GM23338 (cell line): ENCODE data around the gene KRTDAP. TPM values are rescaled to one million over a fixed set of nuclear protein-coding genes. Genes with fewer than 3 reads are reported as not detected.

ENCODE experiments used
- ATAC-seq: fragments of 200-7000 bp; cut with Tn5 transposase; 3 replicates; pipeline ENCODE4 v1.9.1; 2020
- DNase-seq: peaks from one replicate; pipeline ENCODE4 v3.0.0-alpha.2; 2015; ENCODE audit warnings: low spot score
- H2AFZ ChIP-seq: fragments of 200-600 bp; sonication (generic); 2 replicates; pipeline ENCODE4 v1.8.0; 2016; ENCODE audit warnings: antibody characterized with exemption, mild to moderate bottlenecking, moderate library complexity
- H3F3A ChIP-seq: fragments of 200-600 bp; sonication (generic); replicated peaks from 2 replicates; pipeline ENCODE4 v1.8.0; 2017; ENCODE audit warnings: antibody characterized with exemption, mixed run types, low read depth
- H3K27ac ChIP-seq: fragments of 200-600 bp; sonication (generic); 2 replicates; pipeline ENCODE4 v1.6.1; 2016; ENCODE audit warnings: low read depth
- H3K27me3 ChIP-seq: fragments of 200-600 bp; sonication (generic); 2 replicates; pipeline ENCODE4 v1.8.0; 2016; ENCODE audit warnings: mild to moderate bottlenecking, mixed run types, moderate library complexity; ENCODE audit not compliant: insufficient read depth
- H3K36me3 ChIP-seq: fragments of 200-600 bp; sonication (generic); 2 replicates; pipeline ENCODE4 v1.8.0; 2016; ENCODE audit warnings: mild to moderate bottlenecking; ENCODE audit not compliant: insufficient read depth
- H3K4me1 ChIP-seq: fragments of 200-600 bp; sonication (generic); 2 replicates; pipeline ENCODE4 v1.8.0; 2016; ENCODE audit warnings: mild to moderate bottlenecking, moderate library complexity; ENCODE audit not compliant: insufficient read depth
- H3K4me2 ChIP-seq: fragments of 200-600 bp; sonication (generic); 2 replicates; pipeline ENCODE4 v1.7.1; 2017; ENCODE audit warnings: mixed run types
- H3K4me3 ChIP-seq: fragments of 200-600 bp; sonication (generic); 2 replicates; pipeline ENCODE4 v1.6.1; 2016; ENCODE audit warnings: mixed run types
- H3K79me2 ChIP-seq: fragments of 200-600 bp; sonication (generic); replicated peaks from 2 replicates; pipeline ENCODE4 v1.8.0; 2017; ENCODE audit warnings: mild to moderate bottlenecking; ENCODE audit not compliant: insufficient read depth
- H3K9me2 ChIP-seq: fragments of 200-600 bp; sonication (generic); 2 replicates; pipeline ENCODE4 v1.8.0; 2017; ENCODE audit not compliant: insufficient read depth
- H4K20me1 ChIP-seq: fragments of 200-600 bp; sonication (generic); replicated peaks from 2 replicates; pipeline ENCODE4 v1.8.0; 2017; ENCODE audit warnings: mild to moderate bottlenecking; ENCODE audit not compliant: insufficient read depth
- H3K27ac Mint-ChIP-seq: 2 replicates; pipeline ENCODE4 v1.8.0; 2020; ENCODE audit warnings: inconsistent platforms, mild to moderate bottlenecking, moderate library complexity, mixed read lengths
- H3K27me3 Mint-ChIP-seq: 3 replicates; pipeline ENCODE4 v1.8.0; 2022; ENCODE audit warnings: low read depth, mild to moderate bottlenecking, moderate library complexity, mixed read lengths, inconsistent platforms; ENCODE audit not compliant: insufficient read depth, poor library complexity
- H3K36me3 Mint-ChIP-seq: 3 replicates; pipeline ENCODE4 v1.8.0; 2021; ENCODE audit warnings: low read depth, mild to moderate bottlenecking, inconsistent platforms, moderate library complexity, mixed read lengths
- H3K4me1 Mint-ChIP-seq: 3 replicates; pipeline ENCODE4 v1.8.0; 2020; ENCODE audit warnings: mild to moderate bottlenecking, inconsistent platforms, mixed read lengths
- H3K4me3 Mint-ChIP-seq: 3 replicates; pipeline ENCODE4 v1.8.0; 2021; ENCODE audit warnings: moderate library complexity, mild to moderate bottlenecking, inconsistent platforms, mixed read lengths
- H3K9me3 Mint-ChIP-seq: 3 replicates; pipeline ENCODE4 v1.8.0; 2020; ENCODE audit warnings: moderate library complexity, mild to moderate bottlenecking, inconsistent platforms, mixed read lengths
- CREB1 ChIP-seq: fragments of 250-450 bp; sonication (Bioruptor Pico); IDR thresholded peaks from 2 replicates; pipeline ENCODE4 v1.5.0; 2020; ENCODE audit warnings: low read depth, mild to moderate bottlenecking, moderate library complexity
- EZH2 ChIP-seq: fragments of 200-600 bp; sonication (generic); IDR thresholded peaks from one replicate; pipeline ENCODE4 v1.8.0; 2017; ENCODE audit warnings: antibody characterized with exemption, mild to moderate bottlenecking, low read depth; ENCODE audit not compliant: unreplicated experiment
- POLR2AphosphoS5 ChIP-seq: IDR thresholded peaks from 2 replicates; pipeline ENCODE4 v1.6.1; 2016; ENCODE audit warnings: antibody characterized with exemption, low read depth
- STAT1 ChIP-seq: IDR thresholded peaks from one replicate; pipeline ENCODE4 v1.6.1; 2016; ENCODE audit warnings: antibody characterized with exemption; ENCODE audit not compliant: unreplicated experiment
- polyA plus RNA-seq: library from polyadenylated mRNA; unstranded; fragments of >200 nt; fragmentation: Nextera tagmentation; extraction: Ambion mirVana; gene quantifications from 2 replicates; pipeline ENCODE4 v1.2.1, GENCODE V29; 2016
- total RNA-seq: library from RNA; depleted of rRNA; stranded (reverse); fragments of >200 nt; shearing (Covaris generic); gene quantifications from 2 replicates; pipeline ENCODE4 v1.2.3, GENCODE V29; 2014
- TF ChIP-seq, protein P1 (sequence below), 2 experiments: fragments of 200-600 bp in 1 of 2; sonication (generic) in 1 of 2; conservative IDR thresholded peaks; 2 replicates each; pipeline versions ENCODE4 v1.5.1 to v1.6.1; 2016 to 2017; ENCODE audit warnings: antibody characterized with exemption in 2 of 2, low read depth in 2 of 2, mild to moderate bottlenecking in 2 of 2, moderate library complexity in 1 of 2
- TF ChIP-seq, protein P2 (sequence below): IDR thresholded peaks from 2 replicates; pipeline ENCODE4 v1.6.1; 2016; ENCODE audit warnings: antibody characterized with exemption
- TF ChIP-seq, protein P3 (sequence below): fragments of 250-450 bp; sonication (Bioruptor Pico); IDR thresholded peaks from 2 replicates; pipeline ENCODE4 v1.5.0; 2020; ENCODE audit warnings: mild to moderate bottlenecking, moderate library complexity

KRTDAP gene
- total and polyA plus RNA-seq, 2 experiments from 2014 or later = 2.7 TPM; not detected in 1

DNA sequence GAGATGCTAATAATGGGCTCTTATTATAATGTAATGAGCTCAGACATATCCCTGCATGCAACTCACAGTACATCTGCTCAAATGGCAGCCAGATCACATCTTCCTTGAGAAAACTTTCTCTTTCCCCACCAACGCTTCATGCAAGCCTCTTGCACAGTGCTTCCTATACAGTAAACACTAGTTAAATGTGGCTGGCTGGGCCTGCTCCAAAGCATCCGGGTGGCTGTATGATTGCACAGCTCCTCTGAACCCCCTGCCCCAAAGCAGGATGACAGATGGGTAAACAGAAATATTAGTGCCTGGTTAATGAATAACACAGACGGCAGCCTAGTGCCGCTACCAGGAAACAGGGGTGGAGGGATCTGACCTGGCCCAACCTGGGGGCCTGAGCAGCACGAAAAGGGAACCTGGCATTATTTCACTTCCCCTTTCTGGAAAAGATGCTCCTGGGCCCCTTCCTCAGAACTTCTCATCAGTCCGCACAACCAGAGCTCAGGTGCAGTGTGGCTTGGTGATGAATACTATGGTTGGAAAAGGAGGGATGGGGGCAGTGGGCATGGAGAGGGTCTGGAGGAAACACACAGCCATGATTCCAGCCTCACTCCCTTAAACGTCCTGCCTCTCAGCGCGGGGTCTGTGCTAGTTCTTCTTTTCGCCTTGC is 31.4 kb downstream of the KRTDAP start:
- DNase-seq = no peak
- no peak overlapping the region for H3K4me3 Mint-ChIP-seq
- no peaks in the 10 kb centered on the region for H4K20me1 ChIP-seq
- peaks cover 7% of the 10 kb centered on the region for H3K27me3 Mint-ChIP-seq
- H3K79me2 ChIP-seq = no peaks in the 10 kb centered on the region
- no peaks in the 10 kb centered on the region for H3K36me3 Mint-ChIP-seq
- H3K36me3 ChIP-seq = no peaks in the 10 kb centered on the region
- no peaks in the 10 kb centered on the region for H3K27me3 ChIP-seq
- peaks cover 3% of the 10 kb centered on the region for H3K4me1 Mint-ChIP-seq
- H3K9me2 ChIP-seq = no peaks in the 10 kb centered on the region
- no peak overlapping the region for H3K4me3 ChIP-seq
- no peaks in the 10 kb centered on the region for H3K9me3 Mint-ChIP-seq
- no peak for TF ChIP-seq STAT1
- TF ChIP-seq, protein P1, sequence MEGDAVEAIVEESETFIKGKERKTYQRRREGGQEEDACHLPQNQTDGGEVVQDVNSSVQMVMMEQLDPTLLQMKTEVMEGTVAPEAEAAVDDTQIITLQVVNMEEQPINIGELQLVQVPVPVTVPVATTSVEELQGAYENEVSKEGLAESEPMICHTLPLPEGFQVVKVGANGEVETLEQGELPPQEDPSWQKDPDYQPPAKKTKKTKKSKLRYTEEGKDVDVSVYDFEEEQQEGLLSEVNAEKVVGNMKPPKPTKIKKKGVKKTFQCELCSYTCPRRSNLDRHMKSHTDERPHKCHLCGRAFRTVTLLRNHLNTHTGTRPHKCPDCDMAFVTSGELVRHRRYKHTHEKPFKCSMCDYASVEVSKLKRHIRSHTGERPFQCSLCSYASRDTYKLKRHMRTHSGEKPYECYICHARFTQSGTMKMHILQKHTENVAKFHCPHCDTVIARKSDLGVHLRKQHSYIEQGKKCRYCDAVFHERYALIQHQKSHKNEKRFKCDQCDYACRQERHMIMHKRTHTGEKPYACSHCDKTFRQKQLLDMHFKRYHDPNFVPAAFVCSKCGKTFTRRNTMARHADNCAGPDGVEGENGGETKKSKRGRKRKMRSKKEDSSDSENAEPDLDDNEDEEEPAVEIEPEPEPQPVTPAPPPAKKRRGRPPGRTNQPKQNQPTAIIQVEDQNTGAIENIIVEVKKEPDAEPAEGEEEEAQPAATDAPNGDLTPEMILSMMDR (conservative IDR thresholded peaks at IDR 0.05; ENCODE audit: low read depth in 2 of 2) = no peak
- no peak for TF ChIP-seq EZH2
- no peaks in the 10 kb centered on the region for H3K4me1 ChIP-seq
- no peak overlapping the region for H3K4me2 ChIP-seq
- H3K27ac ChIP-seq = no peak overlapping the region
- no peak for ATAC-seq
- H3F3A ChIP-seq = no peaks in the 10 kb centered on the region
- no peak overlapping the region for H2AFZ ChIP-seq
- no peak overlapping the region for H3K27ac Mint-ChIP-seq

DNA sequence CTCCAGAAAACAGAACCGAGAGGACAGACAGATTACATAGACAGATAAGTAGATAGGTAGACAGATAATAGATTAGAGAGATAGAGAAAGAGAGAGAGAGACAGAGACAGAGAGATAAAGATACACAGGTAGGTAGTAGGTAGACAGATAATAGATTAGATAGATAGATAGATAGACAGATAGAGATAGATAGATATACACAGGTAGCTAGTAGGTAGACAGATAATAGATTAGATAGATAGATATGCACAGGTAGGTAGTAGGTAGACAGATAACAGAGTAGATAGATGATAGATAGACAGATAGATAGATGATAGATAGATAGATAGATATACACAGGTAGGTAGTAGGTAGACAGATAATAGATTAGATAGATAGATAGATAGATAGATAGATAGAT is 32.1 kb downstream of the KRTDAP start:
- peaks cover 7% of the 10 kb centered on the region for H3K27me3 Mint-ChIP-seq
- peaks cover 3% of the 10 kb centered on the region for H3K4me1 Mint-ChIP-seq
- no peak overlapping the region for H3K27ac Mint-ChIP-seq
- Histone ChIP-seq H2AFZ (no peak overlapping the region), H4K20me1 (no peaks in the 10 kb centered on the region), H3K36me3 (no peaks in the 10 kb centered on the region), H3K9me2 (no peaks in the 10 kb centered on the region), H3K27ac (no peak overlapping the region), H3K4me3 (no peak overlapping the region), H3K4me1 (no peaks in the 10 kb centered on the region), H3K4me2 (no peak overlapping the region), H3F3A (no peaks in the 10 kb centered on the region), H3K27me3 (no peaks in the 10 kb centered on the region), H3K79me2 (no peaks in the 10 kb centered on the region)
- DNase-seq (no peak), ATAC-seq (no peak)
- H3K4me3 Mint-ChIP-seq = no peak overlapping the region
- H3K9me3 Mint-ChIP-seq = no peaks in the 10 kb centered on the region
- H3K36me3 Mint-ChIP-seq = no peaks in the 10 kb centered on the region
- TF ChIP-seq POLR2AphosphoS5 = no peak
- TF ChIP-seq, protein P2, sequence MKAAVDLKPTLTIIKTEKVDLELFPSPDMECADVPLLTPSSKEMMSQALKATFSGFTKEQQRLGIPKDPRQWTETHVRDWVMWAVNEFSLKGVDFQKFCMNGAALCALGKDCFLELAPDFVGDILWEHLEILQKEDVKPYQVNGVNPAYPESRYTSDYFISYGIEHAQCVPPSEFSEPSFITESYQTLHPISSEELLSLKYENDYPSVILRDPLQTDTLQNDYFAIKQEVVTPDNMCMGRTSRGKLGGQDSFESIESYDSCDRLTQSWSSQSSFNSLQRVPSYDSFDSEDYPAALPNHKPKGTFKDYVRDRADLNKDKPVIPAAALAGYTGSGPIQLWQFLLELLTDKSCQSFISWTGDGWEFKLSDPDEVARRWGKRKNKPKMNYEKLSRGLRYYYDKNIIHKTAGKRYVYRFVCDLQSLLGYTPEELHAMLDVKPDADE = no peak
- no peak for TF ChIP-seq CREB1
- TF ChIP-seq, protein P3, sequence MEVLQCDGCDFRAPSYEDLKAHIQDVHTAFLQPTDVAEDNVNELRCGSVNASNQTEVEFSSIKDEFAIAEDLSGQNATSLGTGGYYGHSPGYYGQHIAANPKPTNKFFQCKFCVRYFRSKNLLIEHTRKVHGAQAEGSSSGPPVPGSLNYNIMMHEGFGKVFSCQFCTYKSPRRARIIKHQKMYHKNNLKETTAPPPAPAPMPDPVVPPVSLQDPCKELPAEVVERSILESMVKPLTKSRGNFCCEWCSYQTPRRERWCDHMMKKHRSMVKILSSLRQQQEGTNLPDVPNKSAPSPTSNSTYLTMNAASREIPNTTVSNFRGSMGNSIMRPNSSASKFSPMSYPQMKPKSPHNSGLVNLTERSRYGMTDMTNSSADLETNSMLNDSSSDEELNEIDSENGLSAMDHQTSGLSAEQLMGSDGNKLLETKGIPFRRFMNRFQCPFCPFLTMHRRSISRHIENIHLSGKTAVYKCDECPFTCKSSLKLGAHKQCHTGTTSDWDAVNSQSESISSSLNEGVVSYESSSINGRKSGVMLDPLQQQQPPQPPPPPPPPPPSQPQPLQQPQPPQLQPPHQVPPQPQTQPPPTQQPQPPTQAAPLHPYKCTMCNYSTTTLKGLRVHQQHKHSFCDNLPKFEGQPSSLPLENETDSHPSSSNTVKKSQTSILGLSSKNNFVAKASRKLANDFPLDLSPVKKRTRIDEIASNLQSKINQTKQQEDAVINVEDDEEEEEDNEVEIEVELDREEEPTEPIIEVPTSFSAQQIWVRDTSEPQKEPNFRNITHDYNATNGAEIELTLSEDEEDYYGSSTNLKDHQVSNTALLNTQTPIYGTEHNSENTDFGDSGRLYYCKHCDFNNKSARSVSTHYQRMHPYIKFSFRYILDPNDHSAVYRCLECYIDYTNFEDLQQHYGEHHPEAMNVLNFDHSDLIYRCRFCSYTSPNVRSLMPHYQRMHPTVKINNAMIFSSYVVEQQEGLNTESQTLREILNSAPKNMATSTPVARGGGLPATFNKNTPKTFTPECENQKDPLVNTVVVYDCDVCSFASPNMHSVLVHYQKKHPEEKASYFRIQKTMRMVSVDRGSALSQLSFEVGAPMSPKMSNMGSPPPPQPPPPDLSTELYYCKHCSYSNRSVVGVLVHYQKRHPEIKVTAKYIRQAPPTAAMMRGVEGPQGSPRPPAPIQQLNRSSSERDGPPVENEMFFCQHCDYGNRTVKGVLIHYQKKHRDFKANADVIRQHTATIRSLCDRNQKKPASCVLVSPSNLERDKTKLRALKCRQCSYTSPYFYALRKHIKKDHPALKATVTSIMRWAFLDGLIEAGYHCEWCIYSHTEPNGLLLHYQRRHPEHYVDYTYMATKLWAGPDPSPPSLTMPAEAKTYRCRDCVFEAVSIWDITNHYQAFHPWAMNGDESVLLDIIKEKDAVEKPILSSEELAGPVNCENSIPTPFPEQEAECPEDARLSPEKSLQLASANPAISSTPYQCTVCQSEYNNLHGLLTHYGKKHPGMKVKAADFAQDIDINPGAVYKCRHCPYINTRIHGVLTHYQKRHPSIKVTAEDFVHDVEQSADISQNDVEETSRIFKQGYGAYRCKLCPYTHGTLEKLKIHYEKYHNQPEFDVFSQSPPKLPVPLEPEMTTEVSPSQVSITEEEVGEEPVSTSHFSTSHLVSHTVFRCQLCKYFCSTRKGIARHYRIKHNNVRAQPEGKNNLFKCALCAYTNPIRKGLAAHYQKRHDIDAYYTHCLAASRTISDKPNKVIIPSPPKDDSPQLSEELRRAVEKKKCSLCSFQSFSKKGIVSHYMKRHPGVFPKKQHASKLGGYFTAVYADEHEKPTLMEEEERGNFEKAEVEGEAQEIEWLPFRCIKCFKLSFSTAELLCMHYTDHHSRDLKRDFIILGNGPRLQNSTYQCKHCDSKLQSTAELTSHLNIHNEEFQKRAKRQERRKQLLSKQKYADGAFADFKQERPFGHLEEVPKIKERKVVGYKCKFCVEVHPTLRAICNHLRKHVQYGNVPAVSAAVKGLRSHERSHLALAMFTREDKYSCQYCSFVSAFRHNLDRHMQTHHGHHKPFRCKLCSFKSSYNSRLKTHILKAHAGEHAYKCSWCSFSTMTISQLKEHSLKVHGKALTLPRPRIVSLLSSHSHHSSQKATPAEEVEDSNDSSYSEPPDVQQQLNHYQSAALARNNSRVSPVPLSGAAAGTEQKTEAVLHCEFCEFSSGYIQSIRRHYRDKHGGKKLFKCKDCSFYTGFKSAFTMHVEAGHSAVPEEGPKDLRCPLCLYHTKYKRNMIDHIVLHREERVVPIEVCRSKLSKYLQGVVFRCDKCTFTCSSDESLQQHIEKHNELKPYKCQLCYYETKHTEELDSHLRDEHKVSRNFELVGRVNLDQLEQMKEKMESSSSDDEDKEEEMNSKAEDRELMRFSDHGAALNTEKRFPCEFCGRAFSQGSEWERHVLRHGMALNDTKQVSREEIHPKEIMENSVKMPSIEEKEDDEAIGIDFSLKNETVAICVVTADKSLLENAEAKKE = no peak
